Natural killer cell (primary cell): ENCODE results near the gene FLT1. TPM values are rescaled to one million over a fixed set of nuclear protein-coding genes. Genes with fewer than 3 reads are reported as not detected.

Experiments used
- ATAC-seq, 3 donors: fragments of 150-1000 bp in 2 of 3; fragments of 200-7000 bp in 1 of 3; cut with Tn5 transposase; 1 replicate in 1 of 3; 2 replicates in 2 of 3; pipeline ENCODE4 v1.10.0; 2021; ENCODE audit warnings: mild to moderate bottlenecking in 2 of 3, moderate library complexity in 2 of 3
- DNase-seq, 2 donors: peaks; one replicate each; pipeline versions ENCODE4 v3.0.0 to v3.0.0-alpha.2; 2013 to 2021; ENCODE audit warnings: mixed read lengths in 1 of 2
- H3K27ac ChIP-seq: one replicate; pipeline ENCODE4 v1.5.1; 2013; ENCODE audit warnings: mild to moderate bottlenecking, low read length
- H3K27me3 ChIP-seq: one replicate; pipeline ENCODE4 v1.6.1; 2013; ENCODE audit warnings: low read length; ENCODE audit not compliant: control insufficient read depth, insufficient read depth
- H3K36me3 ChIP-seq: one replicate; pipeline ENCODE4 v1.6.1; 2013; ENCODE audit warnings: low read length; ENCODE audit not compliant: control insufficient read depth, insufficient read depth
- H3K4me1 ChIP-seq: one replicate; pipeline ENCODE4 v1.6.1; 2013; ENCODE audit warnings: low read length; ENCODE audit not compliant: control insufficient read depth, insufficient read depth
- H3K4me3 ChIP-seq: one replicate; pipeline ENCODE4 v1.5.1; 2013; ENCODE audit warnings: low read length
- H3K9me3 ChIP-seq: one replicate; pipeline ENCODE4 v1.6.1; 2013; ENCODE audit warnings: low read length; ENCODE audit not compliant: control insufficient read depth, insufficient read depth
- H3K27ac Mint-ChIP-seq, 2 donors: one replicate each; pipeline ENCODE4 v1.8.0; 2022; ENCODE audit warnings: mild to moderate bottlenecking in 2 of 2, mixed read lengths in 2 of 2, moderate library complexity in 1 of 2
- H3K27me3 Mint-ChIP-seq, 2 donors: one replicate each; pipeline ENCODE4 v1.8.0; 2022; ENCODE audit warnings: low read depth in 2 of 2, mixed read lengths in 2 of 2
- H3K36me3 Mint-ChIP-seq: one replicate; pipeline ENCODE4 v1.8.0; 2022; ENCODE audit warnings: mixed read lengths
- H3K4me1 Mint-ChIP-seq, 2 donors: one replicate each; pipeline ENCODE4 v1.8.0; 2022; ENCODE audit warnings: mixed read lengths in 2 of 2
- H3K4me3 Mint-ChIP-seq: one replicate; pipeline ENCODE4 v1.8.0; 2022; ENCODE audit warnings: mild to moderate bottlenecking, moderate library complexity, mixed read lengths
- H3K9me3 Mint-ChIP-seq, 2 donors: one replicate each; pipeline ENCODE4 v1.8.0; 2022; ENCODE audit warnings: mixed read lengths in 2 of 2
- WGBS: methylation state at CpG from one replicate; pipeline ENCODE4 v1.1.7; 2013; ENCODE audit warnings: missing lambda C conversion rate; ENCODE audit not compliant: insufficient coverage; 5-methylcytosine and 5-hydroxymethylcytosine counted together
- intact Hi-C: fragments of 100-400 bp; cut with micrococcal nuclease; formaldehyde crosslinking; loops from one replicate; pipeline ENCODE4 v1.14.2; 2022
- total RNA-seq, 4 donors: library from RNA; stranded (reverse); fragments of 120-200 nt in 1 of 4; gene quantifications; one replicate each; pipeline versions ENCODE4 v1.2.3 to v1.2.4, GENCODE V29; 2013 to 2022
- TF ChIP-seq, protein P1 (sequence below): fragments of 200-600 bp; IDR thresholded peaks from one replicate; pipeline ENCODE4 v1.8.0; 2022; ENCODE audit warnings: antibody characterized with exemption

The FLT1 gene
- total RNA-seq, 3 donors from 2014 or later (not counting 1 experiment from before 2014, with no cell fraction given), result 0.05 to 0.43 (median 0.07) TPM

- H3K4me1 ChIP-seq, result no peaks in the 10 kb centered on the region
- no peaks in the 10 kb centered on the region for H3K36me3 ChIP-seq
- Mint-ChIP-seq H3K27ac (no peak overlapping the region), H3K9me3 (no peaks in the 10 kb centered on the region), H3K36me3 (no peaks in the 10 kb centered on the region), H3K27me3 (peaks cover 19 to 43% of the 10 kb centered on the region in 2 donors), H3K4me1 (no peaks in the 10 kb centered on the region), H3K4me3 (no peak overlapping the region)
- intact Hi-C loops, result no loop called here
- DNase-seq (no peak), ATAC-seq (no peak)
- H3K9me3 ChIP-seq, result no peaks in the 10 kb centered on the region
- H3K27me3 ChIP-seq, result no peaks in the 10 kb centered on the region
- H3K4me3 ChIP-seq, result no peak overlapping the region
- TF ChIP-seq, protein P1, sequence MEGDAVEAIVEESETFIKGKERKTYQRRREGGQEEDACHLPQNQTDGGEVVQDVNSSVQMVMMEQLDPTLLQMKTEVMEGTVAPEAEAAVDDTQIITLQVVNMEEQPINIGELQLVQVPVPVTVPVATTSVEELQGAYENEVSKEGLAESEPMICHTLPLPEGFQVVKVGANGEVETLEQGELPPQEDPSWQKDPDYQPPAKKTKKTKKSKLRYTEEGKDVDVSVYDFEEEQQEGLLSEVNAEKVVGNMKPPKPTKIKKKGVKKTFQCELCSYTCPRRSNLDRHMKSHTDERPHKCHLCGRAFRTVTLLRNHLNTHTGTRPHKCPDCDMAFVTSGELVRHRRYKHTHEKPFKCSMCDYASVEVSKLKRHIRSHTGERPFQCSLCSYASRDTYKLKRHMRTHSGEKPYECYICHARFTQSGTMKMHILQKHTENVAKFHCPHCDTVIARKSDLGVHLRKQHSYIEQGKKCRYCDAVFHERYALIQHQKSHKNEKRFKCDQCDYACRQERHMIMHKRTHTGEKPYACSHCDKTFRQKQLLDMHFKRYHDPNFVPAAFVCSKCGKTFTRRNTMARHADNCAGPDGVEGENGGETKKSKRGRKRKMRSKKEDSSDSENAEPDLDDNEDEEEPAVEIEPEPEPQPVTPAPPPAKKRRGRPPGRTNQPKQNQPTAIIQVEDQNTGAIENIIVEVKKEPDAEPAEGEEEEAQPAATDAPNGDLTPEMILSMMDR, result no peak
- 89% methylated on average over 6 of the region's 6 CpGs for WGBS
- no peak overlapping the region for H3K27ac ChIP-seq
Observed at GRCh38 chr13:28501547-28501946, 6.6 kb upstream of the FLT1 start.

- Mint-ChIP-seq H3K4me3 (no peak overlapping the region), H3K27me3 (peaks cover 29 to 53% of the 10 kb centered on the region in 2 donors), H3K36me3 (no peaks in the 10 kb centered on the region), H3K4me1 (no peaks in the 10 kb centered on the region), H3K27ac (no peak overlapping the region), H3K9me3 (no peaks in the 10 kb centered on the region)
- H3K27ac ChIP-seq, result no peak overlapping the region
- 87% methylated on average over 5 of the region's 5 CpGs for WGBS
- peaks cover 9% of the 10 kb centered on the region for H3K4me1 ChIP-seq
- no peaks in the 10 kb centered on the region for H3K27me3 ChIP-seq
- intact Hi-C loops, result no loop called here
- H3K4me3 ChIP-seq, result no peak overlapping the region
- H3K36me3 ChIP-seq, result no peaks in the 10 kb centered on the region
- ATAC-seq, result no peak
- no peaks in the 10 kb centered on the region for H3K9me3 ChIP-seq
- DNase-seq, result no peak
- TF ChIP-seq, protein P1, result no peak
Observed at GRCh38 chr13:28499609-28500008, 4.7 kb upstream of the FLT1 start.

DNA sequence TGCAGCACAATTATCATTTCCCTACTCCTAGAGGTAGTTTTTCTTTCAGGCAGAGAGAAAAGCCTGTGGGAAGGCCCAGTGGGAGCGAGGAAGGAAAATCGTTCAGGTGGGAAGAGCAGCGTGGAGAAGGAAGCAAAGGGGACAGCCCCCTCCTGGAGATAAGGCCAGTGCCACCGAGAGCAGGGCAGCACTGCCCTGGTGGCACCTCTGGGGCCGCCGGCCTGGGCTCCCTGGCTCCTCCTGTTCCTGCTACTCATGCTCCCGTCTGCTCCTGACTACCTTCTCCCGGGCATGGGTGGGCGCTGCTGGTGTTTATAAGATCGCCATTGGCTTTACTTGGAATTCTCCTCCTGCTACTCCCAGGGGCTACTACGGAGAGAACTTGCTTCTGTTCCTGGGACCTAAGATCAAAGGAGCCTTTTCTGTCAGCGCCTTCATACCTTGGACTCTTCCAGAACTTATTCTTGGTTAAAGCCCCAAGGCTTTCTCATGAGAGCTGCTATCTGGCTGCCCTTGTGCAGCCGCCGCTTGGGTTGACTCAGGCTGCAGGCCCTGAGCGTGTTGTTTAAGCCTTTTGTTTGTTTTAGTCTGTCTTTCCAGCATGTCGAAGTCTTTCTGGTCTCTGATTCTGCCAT lies 3.7 kb upstream of the FLT1 start:
- H3K4me3 Mint-ChIP-seq, result no peak overlapping the region
- ATAC-seq (no peak), DNase-seq (no peak)
- H3K4me3 ChIP-seq, result no peak overlapping the region
- no peak overlapping the region for H3K27ac ChIP-seq
- TF ChIP-seq, protein P1, result no peak
- H3K36me3 Mint-ChIP-seq, result no peaks in the 10 kb centered on the region
- no peaks in the 10 kb centered on the region for H3K4me1 Mint-ChIP-seq
- no peaks in the 10 kb centered on the region for H3K9me3 Mint-ChIP-seq
- intact Hi-C loops, result no loop called here
- peaks cover 19% of the 10 kb centered on the region for H3K4me1 ChIP-seq
- H3K36me3 ChIP-seq, result no peaks in the 10 kb centered on the region
- H3K27ac Mint-ChIP-seq, result no peak overlapping the region
- no peaks in the 10 kb centered on the region for H3K9me3 ChIP-seq
- H3K27me3 ChIP-seq, result peaks cover 7% of the 10 kb centered on the region
- peaks cover 27 to 45% of the 10 kb centered on the region in 2 donors for H3K27me3 Mint-ChIP-seq
- WGBS, result 91% methylated on average over 16 of the region's 16 CpGs
